OCI-M2 (cell line): ENCODE results near the gene EXOSC7.

Experiments
- DNase-seq: peaks from one replicate; lab custom pipeline; 2025; ENCODE audit not compliant: unreplicated experiment; lab: John Stamatoyannopoulos, UW

The EXOSC7 gene

DNA sequence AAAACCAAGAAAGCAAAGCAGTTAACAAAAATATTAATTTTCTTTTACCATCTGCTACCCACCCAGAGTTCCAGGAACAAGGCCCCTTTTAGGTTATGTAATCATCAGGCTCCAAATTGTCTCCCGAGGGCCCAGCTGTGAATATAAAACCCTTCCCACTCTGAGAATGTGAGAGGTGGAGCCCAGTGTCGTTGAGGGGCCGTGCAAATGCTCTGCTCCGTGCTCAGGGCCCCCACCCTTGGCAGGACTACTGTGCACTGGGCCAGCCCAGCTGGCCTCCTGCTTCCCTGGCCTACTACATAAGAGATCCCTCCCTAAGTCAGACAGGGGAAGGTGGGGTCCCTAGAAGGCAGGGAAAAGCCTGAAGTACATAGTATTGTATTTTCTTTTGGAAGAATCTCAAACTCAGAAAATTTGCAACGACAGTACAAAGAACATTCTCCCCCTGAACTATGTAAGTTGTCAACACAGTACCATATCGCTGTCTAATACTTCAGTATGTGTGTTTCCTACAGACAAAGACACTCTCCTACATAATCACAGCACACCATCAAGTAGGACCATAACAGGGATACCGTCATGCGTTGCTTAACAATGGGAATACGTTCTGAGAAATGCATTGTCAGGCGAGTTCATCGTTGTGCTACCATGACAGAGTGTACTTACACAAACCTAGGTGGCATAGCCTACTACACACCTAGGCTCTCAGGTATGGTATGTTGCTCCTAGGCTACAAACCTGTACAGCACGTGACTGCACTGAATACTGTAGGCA, 45.7 kb downstream of the EXOSC7 start:
- DNase-seq, result no peak

DNA sequence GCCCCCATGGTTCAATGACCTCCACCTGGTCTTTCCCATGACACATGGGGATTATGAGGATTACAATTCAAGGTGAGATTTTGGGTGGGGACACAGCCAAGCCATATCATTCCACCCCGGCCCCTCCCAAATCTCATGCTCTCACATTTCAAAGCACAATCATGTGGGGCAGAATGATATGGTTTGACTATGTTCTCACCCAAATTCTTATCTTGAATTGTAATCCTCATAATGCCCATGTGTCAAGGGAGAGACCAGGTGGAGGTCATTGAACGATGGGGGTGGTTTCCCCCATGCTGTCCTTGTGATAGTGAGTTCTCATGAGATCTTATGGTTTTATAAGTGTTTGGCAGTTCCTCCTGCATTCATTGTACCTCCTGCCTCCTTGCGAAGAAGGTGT, 47.6 kb downstream of the EXOSC7 start:
- DNase-seq, result no peak

DNA sequence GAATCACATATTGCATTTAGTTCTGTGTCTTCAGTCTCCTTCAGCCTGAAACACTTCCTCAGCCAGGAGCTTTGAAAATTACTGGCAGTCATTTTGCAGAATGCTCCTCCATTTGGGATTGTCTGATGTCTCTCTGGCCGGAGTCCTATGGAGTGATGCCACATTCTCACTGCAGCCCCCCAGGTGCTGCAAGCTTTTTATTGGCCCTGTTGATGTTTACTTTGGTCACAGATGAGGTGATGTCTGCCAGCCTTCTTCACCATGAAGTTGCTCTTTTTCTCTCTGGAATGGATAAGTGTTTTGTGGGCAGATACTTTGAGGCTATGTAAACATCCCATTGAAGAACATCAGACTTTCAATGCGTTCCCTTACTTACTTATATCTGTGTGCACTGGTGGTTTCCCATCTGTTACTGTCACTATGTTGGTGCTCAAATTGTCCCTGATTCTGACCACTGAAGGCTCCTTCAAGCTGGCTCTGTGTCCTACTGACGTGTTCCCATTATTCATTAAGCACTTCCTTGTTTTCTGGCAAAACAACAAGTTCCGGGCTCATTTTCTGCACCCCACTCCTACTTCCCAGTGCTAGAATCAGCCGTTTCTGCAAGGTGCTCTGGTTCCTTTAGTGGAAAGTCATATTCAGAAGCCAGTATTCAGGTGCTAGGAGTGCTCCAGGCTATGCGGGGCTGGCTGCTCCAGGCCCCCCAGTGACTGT, 48.7 kb downstream of the EXOSC7 start:
- no peak for DNase-seq

DNA sequence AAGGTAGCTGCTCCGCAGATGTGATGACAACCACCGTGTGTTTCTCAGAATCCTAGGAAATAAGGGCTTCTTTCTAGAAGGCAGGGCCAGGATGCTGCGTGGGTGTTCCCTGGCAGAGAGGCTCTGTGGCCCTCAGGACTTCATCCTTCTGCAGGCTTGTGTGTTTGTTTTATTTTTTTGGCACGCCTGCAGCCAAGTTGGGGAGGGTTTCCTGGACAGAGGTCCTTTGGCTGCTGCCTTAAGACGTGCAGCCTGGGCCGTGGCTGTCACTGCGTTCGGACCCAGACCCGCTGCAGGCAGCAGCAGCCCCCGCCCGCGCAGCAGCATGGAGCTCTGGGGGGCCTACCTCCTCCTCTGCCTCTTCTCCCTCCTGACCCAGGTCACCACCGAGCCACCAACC, 50.0 kb downstream of the EXOSC7 start, which contains the start of gene CLEC3B:
Gene CLEC3B, plus strand, starts transcription at position 266 of the 400 bp plus-strand sequence. Its CDS starts 60 bp downstream, at position 326.
- no peak for DNase-seq

DNA sequence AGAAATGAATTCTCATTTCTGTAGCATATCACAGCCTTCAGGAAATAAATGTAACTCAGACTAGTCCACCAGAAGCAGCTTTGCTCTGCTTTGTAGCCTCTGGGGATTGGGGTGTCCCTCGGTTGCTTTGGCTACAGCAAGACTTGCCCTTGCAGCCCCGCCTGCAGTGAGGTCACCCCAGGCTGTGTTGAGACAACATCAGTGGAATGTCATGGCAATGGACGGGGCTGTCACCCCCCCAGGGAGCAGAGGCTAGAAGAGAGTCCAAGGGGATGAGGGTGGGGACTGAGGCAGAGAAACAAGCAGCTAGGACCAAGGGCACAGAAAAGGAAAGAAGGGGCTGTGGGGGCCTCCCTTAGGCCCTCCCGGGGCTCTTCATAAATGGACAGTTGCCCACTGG, 50.9 kb downstream of the EXOSC7 start:
- DNase-seq, result no peak

DNA sequence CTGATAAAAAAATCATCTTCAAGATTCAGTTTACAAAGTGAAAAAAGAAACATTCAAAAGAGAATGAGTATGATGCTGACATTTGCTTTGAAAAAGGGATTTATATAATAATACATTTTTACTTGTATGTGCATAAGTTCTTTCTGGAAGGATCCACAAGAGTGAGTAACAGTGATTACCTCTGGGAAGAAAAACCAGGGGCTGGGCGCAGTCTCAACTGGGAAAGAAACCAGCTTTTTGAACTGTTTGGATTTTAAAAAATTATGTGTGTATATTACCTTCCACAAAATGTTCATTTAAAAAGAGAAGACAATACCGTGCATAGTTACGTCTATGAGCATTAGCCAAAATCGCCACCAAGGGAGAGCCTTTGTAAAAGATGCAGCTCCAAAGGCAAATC, 51.4 kb downstream of the EXOSC7 start:
- DNase-seq, result no peak

DNA sequence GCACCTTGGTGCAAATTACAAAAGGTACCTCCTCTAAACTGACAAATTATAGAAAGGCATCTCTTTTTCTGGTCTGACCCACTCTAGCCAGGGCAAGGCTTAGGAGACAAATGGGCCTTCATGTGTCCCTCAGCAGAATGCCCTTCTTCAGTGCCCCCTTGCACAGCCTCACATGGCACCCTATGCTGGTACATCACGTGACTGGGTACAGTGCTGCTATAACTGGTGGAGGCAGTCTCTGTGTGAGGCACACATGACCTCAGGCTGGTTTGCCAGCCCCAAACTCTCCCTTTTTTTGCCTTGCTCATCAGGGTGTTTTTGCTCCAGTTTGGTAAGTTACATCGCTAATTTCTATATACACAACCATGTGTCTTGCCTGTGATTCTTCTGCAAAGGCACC, 53.2 kb downstream of the EXOSC7 start:
- no peak for DNase-seq

DNA sequence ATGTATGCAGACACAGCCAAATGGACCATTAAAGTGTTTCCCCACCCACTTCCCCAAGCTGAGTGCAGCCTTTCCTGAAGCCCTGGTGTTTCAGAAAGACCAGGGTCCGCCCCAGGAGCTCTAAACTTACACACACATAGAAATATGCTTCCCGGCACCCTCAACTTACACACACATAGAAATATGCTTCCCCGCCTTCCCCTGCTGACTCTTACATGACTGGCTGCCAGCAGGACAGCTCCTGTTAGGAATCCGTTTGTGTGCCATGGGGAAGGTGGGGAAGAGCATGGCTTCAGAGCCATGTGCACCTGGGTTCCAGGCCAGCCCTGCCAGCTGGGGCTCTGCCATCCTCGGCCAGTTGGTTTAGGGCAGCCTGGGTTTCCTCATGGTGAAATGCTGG, 53.6 kb downstream of the EXOSC7 start:
- DNase-seq, result no peak

DNA sequence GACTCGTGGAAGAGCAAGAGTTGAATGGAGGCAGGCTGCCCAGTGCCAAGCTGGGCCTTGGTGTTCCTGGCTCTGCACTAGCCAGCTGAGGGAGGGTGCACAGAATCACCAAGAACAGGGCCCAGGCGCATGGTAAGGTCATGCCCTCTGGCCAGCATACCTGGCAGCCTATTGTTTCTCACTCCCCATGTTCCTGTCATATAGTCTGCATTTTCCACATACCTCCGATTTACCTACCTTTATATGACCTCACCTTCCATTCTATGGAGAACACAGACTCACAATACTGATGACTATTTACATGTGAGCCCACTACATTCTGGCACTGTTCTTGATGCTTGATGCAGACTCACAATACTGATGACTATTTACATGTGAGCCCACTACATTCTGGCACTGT, 55.5 kb downstream of the EXOSC7 start:
- no peak for DNase-seq

DNA sequence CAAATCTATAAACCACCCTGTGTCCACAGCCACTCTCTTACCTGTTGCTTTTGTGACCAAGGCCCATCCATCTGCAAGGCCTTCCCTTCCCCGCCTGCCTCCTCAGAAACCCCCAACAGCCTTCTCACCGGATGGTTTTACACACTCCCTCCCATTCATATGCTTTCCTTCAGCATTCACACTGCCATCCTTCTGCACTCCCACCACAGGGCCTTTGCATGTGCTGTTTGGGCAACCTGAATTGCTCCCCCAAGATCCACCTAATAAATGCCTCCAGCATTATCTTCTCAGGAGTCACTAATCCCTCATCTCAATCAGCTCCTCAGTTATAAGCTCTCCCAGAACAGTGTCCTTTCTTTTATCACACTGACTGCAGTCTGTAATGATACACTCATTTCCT, 56.1 kb downstream of the EXOSC7 start:
- DNase-seq, result no peak

DNA sequence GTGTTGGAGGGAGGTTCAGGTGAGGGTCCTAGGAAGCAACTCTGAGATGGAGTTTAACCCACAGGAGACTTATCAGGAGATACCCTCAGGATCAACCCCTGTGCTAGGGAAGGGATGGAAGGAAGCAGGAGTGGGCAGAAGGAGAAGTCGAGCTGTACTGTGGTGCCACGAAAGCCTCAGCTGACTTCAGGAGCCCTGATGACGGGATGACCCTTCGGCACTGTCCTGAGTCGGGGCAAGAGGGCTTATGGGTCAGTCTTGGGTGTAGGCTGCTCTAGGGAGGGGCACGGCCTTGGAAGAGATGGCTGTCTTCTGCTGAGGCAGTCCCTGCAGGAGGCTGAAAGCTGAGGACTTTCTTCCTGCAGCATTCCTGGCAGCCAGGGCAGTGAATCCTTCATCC, 57.7 kb downstream of the EXOSC7 start:
- no peak for DNase-seq

DNA sequence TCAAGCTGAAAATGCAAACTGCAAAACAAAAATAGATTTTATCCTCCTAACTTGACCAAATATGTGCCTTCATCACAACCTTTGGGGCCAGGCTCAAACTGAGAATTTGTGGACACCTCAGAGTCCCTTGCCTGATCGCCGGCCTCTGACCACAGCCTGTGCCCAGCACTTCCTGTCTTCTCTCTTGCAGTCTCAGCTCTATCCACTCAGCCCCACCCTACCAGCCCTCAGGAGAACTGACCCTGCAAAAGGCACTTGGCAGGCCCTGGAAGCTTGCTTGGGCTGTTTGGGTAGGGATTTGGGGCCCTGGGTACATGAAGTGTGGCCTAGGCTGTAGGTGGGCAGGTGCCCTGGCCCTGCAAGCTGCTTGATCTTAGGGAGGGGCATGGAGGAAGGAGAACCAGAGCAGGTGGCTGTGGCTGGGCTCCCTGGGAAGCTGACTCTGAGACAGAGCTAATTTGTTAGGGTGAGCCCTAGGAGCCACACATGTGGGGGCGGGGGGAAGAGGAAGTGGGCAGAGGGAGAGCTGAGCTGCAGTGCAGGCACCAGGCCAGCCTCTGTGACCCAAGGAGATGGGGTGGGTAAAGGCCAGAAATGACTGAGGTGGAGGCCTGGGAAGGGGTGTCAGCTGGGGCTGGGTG, 58.7 kb downstream of the EXOSC7 start:
- no peak for DNase-seq

DNA sequence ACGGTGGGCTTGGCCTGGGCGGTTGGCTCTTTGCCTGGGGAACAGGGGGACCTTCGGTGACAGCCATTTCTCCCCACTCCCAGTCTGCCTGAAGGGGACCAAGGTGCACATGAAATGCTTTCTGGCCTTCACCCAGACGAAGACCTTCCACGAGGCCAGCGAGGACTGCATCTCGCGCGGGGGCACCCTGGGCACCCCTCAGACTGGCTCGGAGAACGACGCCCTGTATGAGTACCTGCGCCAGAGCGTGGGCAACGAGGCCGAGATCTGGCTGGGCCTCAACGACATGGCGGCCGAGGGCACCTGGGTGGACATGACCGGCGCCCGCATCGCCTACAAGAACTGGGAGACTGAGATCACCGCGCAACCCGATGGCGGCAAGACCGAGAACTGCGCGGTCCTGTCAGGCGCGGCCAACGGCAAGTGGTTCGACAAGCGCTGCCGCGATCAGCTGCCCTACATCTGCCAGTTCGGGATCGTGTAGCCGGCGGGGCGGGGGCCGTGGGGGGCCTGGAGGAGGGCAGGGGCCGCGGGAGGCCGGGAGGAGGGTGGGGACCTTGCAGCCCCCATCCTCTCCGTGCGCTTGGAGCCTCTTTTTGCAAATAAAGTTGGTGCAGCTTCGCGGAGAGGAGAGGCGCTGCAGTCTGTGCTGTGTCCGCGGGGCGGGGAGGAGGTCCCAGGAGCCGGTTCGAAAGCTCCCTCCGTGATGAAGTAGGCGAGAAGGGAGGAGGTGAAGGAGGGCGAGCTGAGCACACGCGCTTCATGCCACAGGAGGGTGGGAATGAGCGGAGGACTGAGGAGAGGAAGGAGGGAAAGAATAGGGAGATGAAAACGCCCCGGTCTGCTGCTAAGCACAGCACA, 59.6 kb downstream of the EXOSC7 start:
- no peak for DNase-seq

DNA sequence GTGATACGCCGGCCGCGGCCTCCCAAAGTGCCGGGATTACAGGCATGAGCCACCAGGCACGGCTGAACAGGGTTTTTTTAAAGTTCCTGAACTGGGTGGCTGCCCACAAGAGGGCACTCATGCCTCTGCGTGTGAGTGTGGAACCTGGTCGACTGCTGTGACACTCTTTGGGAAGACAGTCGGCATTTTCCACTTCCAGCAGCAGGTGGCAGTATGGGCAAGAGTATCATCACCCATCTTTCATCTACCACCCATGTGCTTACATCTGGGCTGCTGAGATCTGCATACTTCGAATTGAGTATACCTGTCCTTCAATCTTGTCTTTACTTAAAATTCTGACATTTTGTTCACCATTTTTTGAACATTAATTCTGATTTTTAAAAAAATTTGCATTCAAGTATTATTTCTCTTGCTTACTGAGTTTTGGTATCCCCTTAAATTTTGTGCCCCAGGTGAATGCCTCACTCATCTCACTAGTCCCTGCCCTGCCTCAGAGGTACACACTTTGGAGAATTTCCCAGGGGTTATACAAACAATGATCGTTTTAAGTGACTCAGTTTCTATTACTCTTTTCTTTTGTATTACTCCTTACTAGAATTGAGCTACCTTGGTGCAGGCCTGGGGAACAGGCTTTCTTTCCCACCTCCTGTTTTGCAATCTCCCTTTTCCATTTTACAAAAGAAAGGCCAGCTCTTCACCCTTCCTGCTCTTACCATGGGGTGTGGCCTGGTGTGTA, 61.8 kb downstream of the EXOSC7 start:
- DNase-seq, result peak; percentile 88

DNA sequence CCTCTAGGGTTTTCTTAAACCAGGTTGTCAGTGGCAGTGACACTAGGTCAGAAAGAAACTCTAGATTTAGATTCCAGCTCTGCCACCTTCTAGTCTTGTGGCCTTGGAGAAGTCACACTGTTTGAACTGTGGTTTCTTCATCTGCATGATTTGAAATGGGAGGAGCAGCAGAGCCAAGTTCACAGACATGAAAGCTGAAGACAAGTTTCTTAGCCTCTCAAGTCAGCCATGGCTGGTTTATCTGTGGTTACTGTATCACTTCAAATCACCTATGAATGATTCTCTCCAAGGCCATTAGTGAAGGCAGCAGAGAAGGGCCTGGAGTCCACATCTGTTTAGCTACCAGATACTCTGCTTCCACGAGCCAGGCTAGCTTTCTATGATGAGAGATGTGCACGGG, 65.6 kb downstream of the EXOSC7 start:
- no peak for DNase-seq

DNA sequence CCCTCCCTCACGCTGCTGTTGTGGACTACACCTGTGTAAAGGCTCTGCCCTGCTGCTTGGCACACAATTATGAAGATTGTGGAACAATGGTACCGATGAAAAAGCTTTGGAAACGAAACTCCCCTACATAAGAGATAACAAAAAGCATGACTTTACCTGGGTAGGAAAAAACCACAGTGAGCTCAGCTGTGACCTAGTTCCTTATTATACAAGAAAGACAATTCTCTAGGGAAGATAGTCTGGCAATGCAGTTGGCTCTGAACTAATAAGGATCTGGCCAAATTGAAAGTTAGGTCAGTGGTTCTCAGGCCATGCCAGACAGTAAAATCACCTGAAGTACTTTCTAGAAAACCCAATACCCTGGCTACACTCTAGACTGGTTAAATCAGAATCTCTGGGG, 66.1 kb downstream of the EXOSC7 start:
- DNase-seq, result no peak

DNA sequence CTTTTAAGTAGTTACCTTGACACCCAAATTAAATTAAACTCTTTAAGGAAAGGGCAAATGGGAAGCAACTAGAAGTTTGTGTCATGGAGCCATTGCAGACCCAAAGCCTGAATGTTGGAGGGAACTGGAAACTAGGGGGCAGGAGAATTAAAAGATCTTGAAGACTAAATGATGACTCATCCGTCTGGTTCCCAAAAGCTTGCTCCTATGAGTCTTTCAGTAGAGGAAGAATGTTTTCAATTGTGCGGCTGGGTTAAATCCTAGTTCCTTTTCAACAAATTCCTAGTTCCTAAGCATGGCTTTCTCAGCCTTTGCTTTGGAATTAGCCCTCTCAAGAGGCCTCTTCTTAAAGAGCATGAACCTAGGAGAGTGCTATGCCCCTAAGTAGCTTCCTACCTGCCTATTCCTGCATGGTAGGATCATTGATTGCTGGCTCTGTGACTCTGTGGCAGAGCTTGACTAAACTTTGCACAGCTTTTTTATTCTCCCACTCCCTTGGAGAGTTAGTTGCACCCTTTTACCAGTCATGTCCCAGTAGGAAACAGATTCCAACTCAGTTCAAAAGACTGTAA, 67.8 kb downstream of the EXOSC7 start:
- no peak for DNase-seq

DNA sequence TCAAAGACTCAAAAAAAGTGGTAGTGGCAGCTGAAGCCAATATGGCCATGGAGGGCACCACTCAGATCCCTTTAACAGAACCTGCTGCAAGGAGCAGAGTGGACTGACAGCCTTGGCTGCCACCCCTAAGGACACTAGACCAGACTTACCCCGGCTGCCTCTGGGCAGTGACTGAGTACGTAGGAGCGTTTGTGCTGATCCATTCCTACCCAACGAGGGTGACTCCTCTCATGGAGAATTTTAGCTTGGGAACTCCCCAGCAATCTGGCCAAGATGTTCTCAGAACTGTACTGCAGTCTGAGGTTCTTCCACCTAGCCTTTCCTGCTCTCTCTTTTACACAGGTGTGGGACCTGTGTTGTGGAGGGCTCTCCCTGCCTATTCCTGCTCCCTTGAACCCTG, 72.2 kb downstream of the EXOSC7 start:
- no peak for DNase-seq

DNA sequence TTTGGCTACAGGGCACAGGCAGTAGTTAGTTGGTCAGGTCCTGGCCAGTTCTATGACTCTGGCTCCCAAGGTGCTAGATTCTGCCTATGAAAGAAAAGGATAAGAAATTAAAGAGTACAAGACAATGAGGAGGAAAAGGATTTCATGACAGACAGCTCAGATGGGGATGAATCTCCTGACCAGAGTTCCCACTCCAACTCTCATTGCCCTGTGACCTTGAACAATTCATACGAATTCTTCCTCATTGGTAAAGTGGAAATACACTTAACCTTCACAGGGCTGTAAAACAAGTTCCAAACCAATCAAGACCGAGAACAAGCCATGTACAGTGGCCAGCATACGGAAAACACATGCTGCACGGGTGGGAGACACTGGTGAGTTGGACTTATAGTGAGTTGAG, 73.8 kb downstream of the EXOSC7 start:
- DNase-seq, result no peak

DNA sequence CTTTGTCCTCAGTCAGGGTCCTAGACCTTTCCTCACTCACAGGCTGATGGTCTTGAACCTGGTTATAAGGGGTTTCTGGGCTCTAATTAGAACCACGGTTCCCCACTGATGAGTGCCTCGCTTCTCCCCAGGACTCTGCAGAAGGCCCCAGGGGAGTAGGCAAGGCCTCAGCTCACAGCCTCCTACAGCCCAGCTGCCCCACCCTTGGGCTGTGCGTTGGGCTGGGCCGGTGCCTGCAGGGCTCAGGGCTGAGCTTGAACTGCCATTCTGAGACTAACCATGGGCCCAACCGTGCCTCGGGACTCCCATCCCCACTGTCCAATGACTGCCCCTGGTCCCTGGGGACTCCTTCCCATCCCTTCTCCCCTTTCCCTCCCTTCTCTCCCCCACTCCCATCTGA, 75.6 kb downstream of the EXOSC7 start:
- DNase-seq, result no peak
